Neutrophil (primary cell): ENCODE data around the gene PXYLP1.

ENCODE experiments used
- H3K27ac ChIP-seq: fragments of 200-600 bp; sonication (generic); 2 replicates; pipeline ENCODE4 v1.5.1; 2016; ENCODE audit warnings: mild to moderate bottlenecking, moderate library complexity
- H3K27me3 ChIP-seq: fragments of 200-600 bp; sonication (generic); 2 replicates; pipeline ENCODE4 v1.6.0; 2016; ENCODE audit warnings: mild to moderate bottlenecking
- H3K36me3 ChIP-seq: fragments of 200-600 bp; sonication (generic); 2 replicates; pipeline ENCODE4 v1.5.1; 2017
- H3K4me1 ChIP-seq, 2 experiments: fragments of 200-600 bp in 1 of 2; sonication (generic) in 1 of 2; 1 replicate in 1 of 2; 2 replicates in 1 of 2; pipeline versions ENCODE4 v1.5.1 to v1.6.1; 2013 to 2016; ENCODE audit warnings: low read depth in 1 of 2, low read length in 1 of 2, mild to moderate bottlenecking in 1 of 2, moderate library complexity in 1 of 2; ENCODE audit not compliant: control insufficient read depth in 1 of 2, insufficient read depth in 1 of 2
- H3K4me3 ChIP-seq, 2 experiments: fragments of 200-600 bp in 1 of 2; sonication (generic) in 1 of 2; 1 replicate in 1 of 2; 2 replicates in 1 of 2; pipeline ENCODE4 v1.5.1; 2013 to 2016; ENCODE audit warnings: low read depth in 1 of 2, low read length in 1 of 2, mild to moderate bottlenecking in 1 of 2, moderate library complexity in 1 of 2
- H3K9me3 ChIP-seq: fragments of 200-600 bp; sonication (generic); 2 replicates; pipeline ENCODE4 v1.5.1; 2016
- TF ChIP-seq, protein P1 (sequence below): fragments of 200-600 bp; sonication (generic); IDR thresholded peaks from 2 replicates; pipeline ENCODE4 v1.5.1; 2016; ENCODE audit warnings: antibody characterized with exemption

The PXYLP1 gene

DNA sequence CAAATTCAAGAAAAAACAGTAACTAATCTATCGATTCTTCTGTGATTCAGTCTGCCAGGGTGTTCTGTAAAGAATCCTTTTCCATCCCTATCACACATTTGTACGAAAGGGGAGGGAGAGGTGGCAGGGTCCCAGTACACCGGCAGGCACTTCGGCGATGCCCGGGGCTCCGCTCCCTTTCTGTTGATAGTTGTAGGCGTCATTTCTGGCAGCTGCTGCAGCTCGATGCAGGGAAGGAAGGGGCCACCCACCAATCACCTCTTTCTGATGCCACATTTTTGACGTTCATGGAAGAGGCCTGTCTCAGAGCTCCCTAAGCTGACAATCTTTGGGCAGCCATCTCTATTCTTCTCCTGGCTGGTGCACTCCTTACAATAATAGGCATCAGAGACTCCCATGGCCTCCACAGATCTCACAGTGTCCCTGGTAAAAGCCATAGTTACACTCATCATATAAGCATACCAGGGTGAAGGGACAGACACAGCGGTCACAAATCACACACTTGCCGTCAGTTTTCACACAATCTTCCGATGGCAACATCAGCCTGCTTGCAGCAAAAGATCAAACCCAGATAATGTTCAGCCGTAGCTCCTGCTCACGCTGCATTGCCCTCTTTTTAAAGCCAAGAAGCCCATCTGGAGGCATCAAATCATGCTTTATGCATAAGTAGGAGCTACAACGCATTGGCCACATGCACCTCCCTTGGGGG lies 75.9 kb downstream of the PXYLP1 start:
- Histone ChIP-seq H3K4me1 (peaks cover 29 to 30% of the 10 kb centered on the region in 2 experiments), H3K27me3 (no peaks in the 10 kb centered on the region), H3K36me3 (no peaks in the 10 kb centered on the region), H3K9me3 (no peaks in the 10 kb centered on the region), H3K4me3 (no peak overlapping the region), H3K27ac (no peak overlapping the region)
- TF ChIP-seq, protein P1, sequence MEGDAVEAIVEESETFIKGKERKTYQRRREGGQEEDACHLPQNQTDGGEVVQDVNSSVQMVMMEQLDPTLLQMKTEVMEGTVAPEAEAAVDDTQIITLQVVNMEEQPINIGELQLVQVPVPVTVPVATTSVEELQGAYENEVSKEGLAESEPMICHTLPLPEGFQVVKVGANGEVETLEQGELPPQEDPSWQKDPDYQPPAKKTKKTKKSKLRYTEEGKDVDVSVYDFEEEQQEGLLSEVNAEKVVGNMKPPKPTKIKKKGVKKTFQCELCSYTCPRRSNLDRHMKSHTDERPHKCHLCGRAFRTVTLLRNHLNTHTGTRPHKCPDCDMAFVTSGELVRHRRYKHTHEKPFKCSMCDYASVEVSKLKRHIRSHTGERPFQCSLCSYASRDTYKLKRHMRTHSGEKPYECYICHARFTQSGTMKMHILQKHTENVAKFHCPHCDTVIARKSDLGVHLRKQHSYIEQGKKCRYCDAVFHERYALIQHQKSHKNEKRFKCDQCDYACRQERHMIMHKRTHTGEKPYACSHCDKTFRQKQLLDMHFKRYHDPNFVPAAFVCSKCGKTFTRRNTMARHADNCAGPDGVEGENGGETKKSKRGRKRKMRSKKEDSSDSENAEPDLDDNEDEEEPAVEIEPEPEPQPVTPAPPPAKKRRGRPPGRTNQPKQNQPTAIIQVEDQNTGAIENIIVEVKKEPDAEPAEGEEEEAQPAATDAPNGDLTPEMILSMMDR: no peak

DNA sequence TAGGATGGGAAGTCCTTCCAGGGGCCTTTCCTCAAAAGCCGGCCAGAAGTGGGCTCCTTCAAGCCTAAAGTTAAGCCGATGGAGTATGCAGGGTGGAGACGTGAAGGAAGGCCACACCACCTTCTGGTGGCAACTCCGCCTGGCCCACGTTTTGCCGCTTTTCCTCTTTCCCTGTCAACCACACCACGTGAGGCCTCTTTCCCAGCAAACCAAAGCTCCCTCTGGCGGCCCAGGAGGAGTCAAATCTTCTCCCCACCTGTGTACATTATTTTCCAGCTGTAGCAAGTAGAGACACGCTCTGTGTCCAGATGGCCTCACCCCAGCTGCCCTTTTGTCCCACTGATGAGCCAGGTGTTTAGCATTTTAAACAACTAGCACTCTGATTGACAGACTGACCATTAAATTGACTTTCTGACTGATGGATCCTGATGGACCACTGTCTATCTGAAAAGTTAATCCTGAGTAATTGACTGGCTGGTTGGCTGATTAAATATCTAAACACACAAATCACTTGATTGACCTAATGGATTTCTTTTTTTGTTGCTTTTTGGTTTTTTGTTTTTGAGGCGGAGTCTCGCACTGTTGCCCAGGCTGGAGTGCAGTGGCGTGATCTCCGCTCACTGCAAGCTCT lies 77.1 kb downstream of the PXYLP1 start:
- Histone ChIP-seq H3K9me3 (no peaks in the 10 kb centered on the region), H3K36me3 (no peaks in the 10 kb centered on the region), H3K27me3 (no peaks in the 10 kb centered on the region), H3K4me1 (peaks cover 17 to 18% of the 10 kb centered on the region in 2 experiments), H3K27ac (no peak overlapping the region), H3K4me3 (no peak overlapping the region)
- TF ChIP-seq, protein P1: no peak

DNA sequence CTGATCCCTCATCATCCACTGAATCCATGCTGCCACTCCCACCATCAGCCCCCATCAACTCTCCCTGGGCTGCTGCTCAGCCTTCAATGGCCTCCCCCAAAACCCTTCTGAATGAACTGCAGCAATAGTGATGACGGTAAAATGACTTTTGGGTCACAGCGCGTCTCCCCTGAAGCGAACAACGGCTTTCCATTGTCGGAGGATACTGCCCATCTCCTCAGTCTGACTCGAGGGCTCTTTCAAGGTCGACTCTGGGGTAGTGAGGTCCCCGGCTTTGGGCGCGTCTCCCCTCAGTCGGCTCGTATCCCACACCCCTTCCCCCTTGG lies 79.5 kb downstream of the PXYLP1 start:
- H3K36me3 ChIP-seq: no peaks in the 10 kb centered on the region

DNA sequence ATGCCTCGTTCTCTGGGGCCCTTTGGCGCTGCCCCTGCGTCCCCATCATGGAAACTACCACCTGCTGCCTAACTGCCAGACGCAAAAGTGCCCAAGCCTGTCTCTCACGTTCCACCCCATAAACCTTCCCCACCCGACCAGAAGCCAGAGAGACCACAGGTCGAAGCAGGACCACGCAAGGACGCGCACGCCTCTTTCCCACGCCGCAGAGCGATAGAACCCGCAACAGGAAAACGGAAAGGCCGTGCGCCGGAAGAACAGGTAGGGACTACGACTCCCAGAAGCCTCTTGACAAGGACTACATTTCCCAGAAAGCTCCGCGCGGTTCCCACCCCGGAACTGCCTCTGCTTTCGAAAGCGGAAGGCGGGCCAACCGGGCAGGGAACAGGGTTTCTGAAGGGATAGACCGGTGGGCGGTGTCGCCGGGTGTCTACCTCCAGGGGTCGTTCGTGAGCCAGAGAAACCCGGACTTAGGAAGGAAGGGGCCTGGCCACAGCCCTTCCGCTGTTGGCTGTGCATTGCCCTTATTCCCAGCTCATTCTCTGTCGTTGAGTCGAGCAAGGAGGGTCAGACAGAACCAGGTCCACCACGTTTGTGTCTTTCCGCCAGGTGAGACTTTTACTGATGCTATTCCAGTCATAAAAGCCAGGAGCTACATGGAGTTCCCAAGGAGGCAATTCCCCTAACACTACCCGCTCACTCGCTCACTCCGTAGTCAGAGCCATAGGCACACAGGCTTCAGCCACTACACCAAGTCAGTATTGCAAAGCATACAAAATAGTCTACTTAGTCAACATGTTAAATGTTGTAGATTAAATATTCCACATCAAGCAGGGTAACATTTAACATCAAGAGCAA lies 80.1 kb downstream of the PXYLP1 start:
- H3K4me1 ChIP-seq: peaks cover 12 to 13% of the 10 kb centered on the region in 2 experiments
- TF ChIP-seq, protein P1: peak; percentile 78
- peak overlapping the region; percentile 78 to 79 for H3K4me3 ChIP-seq
- H3K9me3 ChIP-seq: no peaks in the 10 kb centered on the region
- H3K36me3 ChIP-seq: no peaks in the 10 kb centered on the region
- peak overlapping the region; percentile 79 for H3K27ac ChIP-seq
- H3K27me3 ChIP-seq: no peaks in the 10 kb centered on the region

More for the DNA sequence above, 79.5 kb downstream of the PXYLP1 start:
- Histone ChIP-seq H3K4me1 (peaks cover 12 to 13% of the 10 kb centered on the region in 2 experiments), H3K9me3 (no peaks in the 10 kb centered on the region), H3K27me3 (no peaks in the 10 kb centered on the region), H3K4me3 (peak overlapping the region; percentile 78 to 79), H3K27ac (peak overlapping the region; percentile 79)
- TF ChIP-seq, protein P1: no peak

DNA sequence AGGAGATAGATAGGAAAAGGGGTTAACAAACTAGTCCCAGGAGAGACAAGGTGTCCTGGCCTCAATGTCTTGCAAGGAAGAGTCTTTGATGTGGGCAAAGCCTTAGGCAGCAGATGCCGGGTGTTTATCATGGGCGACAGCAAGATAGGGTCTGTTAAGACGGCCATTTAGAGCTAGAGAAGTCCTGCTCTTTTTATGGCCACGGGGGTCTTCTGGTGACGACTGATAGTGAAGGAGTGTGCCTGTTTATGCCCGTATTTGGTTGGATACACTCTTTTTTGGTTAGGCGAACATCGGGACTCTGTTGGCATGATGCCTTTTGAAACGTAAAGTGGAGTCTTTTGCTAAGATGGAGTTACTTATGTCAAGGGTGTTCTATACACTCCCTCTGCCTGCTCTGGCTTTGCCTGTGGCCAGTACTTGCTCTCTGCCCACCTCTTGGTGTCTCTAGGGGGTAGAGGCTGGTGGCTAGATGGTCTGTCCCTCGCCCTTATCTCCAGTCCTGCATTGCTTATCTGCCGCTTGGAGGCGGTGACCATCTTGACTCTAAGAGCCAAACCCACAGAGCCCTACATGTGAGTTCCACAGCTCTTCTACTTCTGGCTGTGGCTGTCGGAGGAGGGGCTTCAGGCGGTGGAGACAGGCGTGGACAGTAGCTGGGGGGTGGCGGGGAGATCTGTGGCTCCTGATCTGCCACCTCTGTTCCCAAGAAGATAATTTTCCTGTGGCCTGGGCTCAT lies 80.9 kb downstream of the PXYLP1 start:
- Histone ChIP-seq H3K27ac (peak overlapping the region; percentile 79), H3K27me3 (no peaks in the 10 kb centered on the region), H3K4me3 (peak overlapping the region; percentile 78 to 79), H3K4me1 (peaks cover 12 to 13% of the 10 kb centered on the region in 2 experiments), H3K36me3 (no peaks in the 10 kb centered on the region), H3K9me3 (no peaks in the 10 kb centered on the region)
- TF ChIP-seq, protein P1: no peak
